NCI-H446 treated with DMSO at 0.1 percent for 48 hours (cell line): ENCODE results near the gene MKNK2.
"Not testable (repeated sequence)": the region's sequence is repeated elsewhere in the genome, so short reads cannot be mapped to it uniquely, and the experiment has no call there.

ENCODE experiments used
- DNase-seq: peaks from one replicate; lab custom pipeline; 2025; lab: John Stamatoyannopoulos, UW

The MKNK2 gene

DNA sequence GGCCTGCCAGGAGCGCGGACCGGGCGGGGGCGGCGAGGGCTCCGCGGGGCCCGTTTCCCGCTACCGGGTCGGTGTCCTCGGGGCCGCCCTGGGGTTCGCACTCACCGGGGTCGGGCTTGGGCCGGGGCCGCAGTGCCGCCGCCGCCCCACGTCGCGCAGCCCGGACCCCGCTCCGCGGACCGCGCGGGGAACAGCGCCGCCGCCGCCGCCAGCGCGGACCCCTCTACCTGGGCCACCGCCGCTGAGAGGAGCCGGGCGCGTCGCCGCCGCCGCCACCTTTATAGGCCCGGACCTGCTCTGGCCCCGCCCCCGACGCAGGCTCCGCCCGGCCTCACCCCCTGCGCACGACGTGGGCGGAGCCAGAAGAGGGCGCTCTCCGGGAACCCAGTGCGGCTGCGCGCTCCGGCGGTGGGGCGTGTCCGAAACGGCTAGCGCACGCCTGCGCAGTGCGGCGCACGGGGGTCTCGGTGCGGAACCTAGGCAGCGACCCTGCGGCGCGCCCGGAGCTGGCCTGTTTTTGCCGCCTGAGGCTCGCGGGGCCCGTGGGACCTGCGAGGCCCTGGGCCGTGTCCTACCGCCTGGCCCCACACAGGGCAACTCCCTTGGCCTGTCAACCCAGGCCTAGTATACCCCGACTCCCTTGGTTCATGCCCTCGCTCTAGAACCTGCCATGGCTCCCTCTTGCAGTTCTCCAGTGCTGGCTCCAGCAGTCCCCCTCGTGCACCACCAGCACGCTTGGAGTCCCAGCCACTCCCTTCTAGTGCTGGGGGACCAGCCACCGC is at the start of gene MKNK2:
MKNK2 (minus strand) TSS at position 254 of the 782 bp plus-strand sequence. CDS start 393 bp downstream, outside the sequence.
- peak; percentile 73 for DNase-seq

DNA sequence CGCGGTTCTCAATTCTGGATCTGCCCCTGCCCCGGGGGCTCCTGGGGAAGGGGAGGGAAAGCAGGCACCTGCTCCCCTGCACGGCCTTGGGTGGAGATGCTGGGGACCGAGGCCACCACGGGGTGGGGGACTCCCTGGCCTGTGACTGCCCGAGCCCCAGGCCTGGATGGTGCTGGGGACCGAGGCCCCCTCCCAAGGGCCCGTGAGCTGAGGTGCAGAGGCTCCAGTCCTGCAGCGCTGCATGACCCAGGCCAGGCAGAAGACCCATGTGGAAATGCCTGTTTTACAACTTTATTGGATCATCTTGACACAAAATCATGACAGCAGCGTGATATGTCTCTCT is 49.6 kb upstream of the MKNK2 start:
- no peak for DNase-seq

DNA sequence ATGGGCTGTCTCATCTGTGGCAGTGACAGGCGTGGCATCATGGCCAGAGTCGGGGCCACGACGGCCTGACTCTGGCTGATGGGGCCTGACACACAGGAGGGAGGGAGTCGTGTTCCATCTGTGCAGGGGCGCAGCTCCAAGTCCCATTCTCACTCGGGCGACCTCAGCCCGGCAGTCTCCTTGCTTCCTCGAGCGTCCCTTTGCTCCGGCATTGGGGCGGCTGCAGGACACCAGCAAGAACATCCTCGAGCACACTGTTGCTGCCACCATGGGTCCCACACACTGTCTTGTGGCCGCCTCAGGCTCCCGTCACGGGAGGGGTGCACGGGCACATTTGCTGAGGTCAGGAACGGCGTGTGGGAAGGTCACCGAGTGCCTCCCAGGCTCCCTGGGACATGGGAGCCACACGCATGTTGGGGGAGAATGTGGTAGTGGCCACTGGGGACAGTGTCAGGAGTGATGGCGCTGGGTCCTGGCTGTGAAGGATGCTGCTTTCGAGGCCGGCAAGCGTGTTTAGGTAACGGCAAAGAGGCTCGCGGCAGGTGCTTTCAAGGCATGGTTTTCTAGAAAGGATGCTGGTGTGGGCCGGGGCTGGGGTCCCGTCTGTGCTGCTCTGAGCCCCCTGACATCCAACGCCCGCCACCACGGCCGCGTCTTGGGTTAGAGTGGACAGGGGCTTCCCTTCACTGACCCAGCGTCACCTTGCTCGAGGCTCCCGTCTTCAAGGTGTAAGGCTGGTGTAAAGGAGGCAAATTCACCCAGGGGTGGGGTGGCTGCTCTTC is 49.1 kb upstream of the MKNK2 start:
- DNase-seq = no peak

DNA sequence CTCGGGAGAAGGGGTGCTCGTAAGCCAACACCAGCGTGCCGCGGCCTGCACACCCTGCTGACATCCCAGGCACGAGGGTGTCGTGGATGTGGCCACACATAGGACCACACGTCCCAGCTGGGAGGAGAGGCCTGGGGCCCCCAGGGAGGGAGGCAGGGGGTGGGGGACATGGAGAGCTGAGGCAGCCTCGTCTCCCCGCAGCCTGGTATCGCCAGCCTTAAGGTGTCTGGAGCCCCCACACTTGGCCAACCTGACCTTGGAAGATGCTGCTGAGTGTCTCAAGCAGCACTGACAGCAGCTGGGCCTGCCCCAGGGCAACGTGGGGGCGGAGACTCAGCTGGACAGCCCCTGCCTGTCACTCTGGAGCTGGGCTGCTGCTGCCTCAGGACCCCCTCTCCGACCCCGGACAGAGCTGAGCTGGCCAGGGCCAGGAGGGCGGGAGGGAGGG is 48.0 kb upstream of the MKNK2 start:
- DNase-seq = no peak

DNA sequence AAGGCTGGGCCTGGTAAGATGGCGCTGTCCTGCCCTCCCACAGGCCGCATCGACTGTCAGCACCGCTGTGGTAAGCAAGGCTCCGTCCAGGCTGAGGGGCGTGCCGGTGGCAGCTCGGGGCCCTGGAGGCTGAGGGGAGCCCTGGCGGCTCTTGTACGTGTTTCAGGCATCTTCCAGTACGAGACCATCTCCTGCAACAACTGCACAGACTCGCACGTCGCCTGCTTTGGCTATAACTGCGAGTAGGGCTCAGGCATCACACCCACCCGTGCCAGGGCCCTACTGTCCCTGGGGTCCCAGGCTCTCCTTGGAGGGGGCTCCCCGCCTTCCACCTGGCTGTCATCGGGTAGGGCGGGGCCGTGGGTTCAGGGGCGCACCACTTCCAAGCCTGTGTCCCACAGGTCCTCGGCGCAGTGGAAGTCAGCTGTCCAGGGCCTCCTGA is 46.9 kb upstream of the MKNK2 start:
- DNase-seq = no peak

DNA sequence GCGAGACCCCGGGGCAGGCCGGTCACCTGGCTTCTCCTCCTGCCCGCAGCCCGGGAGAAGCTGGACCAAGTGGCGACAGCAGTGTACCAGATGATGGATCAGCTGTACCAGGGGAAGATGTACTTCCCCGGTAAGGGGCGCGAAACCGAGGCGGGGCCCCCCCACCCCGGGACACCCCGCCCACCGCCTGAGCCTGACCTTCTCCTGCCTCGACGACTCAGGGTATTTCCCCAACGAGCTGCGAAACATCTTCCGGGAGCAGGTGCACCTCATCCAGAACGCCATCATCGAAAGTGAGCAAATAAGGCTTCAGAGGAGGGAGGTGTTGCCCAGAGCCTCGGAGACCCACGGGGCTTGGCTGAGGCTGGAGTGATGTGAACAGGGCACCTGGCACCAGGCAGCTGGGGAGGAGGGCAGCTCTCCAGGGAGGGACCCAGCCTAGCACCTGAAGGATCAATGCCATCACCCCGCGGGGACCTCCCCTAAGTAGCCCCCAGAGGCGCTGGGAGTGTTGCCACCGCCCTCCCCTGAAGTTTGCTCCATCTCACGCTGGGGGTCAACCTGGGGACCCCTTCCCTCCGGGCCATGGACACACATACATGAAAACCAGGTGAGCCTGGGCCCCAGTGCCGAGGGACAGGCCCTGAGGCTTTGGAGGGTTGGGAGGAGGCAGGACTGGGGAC is 46.3 kb upstream of the MKNK2 start:
- DNase-seq = no peak

DNA sequence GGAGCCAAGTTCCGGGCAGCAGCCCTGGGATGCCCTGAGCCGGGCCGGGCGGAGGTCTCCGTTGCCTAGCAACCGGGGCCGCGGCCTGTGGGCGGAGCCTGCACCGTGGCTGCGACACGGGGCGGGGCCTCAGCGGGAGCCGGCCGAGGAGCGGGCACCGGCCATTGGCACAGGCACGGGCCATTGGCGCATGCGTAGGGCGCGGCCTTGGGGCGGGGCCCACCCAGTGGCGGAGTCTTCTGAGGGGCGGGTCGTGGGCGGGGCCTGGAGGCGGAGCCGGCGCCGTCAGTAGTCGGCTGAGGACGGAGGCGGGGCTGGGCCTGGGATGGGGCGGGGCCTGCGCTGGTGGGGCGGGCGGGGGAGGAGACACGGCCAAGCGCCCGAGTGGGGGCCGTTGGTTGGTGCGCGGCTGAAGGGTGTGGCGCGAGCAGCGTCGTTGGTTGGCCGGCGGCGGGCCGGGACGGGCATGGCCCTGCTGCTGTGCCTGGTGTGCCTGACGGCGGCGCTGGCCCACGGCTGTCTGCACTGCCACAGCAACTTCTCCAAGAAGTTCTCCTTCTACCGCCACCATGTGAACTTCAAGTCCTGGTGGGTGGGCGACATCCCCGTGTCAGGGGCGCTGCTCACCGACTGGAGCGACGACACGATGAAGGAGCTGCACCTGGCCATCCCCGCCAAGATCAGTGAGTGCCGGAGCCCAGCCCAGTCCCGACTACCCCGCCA is 45.6 kb upstream of the MKNK2 start, which contains the start of gene IZUMO4:
IZUMO4 (plus strand) TSS at position 436 of the 723 bp plus-strand sequence; CDS start at position 467, 31 bp downstream.
- DNase-seq = peak; percentile 98

DNA sequence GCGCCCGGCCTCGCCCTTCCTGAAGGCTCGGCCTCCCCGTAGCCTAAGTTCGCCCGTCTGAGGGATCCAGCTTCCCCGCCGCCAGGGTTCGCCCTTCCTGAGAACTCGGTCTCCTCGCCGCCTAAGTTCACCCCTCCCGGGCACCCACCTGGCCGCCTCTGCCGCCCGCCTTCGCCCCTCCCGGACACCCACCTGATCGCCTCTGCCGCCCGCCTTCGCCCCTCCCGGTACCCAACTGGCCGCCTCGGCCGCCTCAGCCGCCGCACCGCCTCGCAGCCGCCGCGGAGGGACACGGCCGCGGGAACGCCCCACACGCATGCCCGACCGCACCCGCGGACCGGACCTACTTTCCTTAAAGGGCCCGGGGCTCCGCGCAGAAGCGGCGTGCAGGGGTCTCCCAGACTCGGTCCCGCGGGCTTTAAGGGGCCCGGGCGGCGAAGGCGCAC is 45.0 kb upstream of the MKNK2 start, which contains the start of gene MOB3A:
MOB3A (minus strand) TSS at position 293 of the 446 bp plus-strand sequence. CDS start 17,766 bp downstream, outside the sequence.
- peak; percentile 98 for DNase-seq

DNA sequence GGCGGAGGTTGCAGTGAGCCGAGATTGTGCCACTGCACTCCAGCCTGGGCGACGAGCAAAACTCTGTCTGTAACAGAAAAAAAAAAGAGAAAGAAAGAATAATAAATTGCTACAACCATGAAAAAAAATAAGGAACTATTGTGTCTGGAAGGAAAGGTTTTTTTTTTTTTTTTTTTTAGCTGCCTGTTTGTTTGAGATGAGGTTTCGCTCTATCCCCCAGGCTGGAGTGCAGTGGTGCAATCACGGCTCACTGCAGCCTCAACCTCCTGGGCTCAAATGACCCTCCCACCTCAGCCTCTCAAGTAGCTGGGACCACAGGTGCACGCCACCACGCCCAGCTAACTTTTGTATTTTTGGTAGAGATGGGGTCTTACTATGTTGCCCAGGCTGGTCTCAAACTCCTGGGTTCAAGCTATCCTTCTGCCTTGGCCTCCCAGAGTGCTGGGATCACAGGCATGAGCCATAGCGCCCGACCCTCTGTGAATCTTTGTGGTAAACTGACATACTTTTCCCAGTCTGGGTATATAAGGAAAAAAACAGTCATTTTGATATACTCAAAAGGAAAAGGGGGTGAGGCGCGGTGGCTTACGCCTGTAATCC is 41.0 kb upstream of the MKNK2 start:
- DNase-seq = not testable (repeated sequence)

DNA sequence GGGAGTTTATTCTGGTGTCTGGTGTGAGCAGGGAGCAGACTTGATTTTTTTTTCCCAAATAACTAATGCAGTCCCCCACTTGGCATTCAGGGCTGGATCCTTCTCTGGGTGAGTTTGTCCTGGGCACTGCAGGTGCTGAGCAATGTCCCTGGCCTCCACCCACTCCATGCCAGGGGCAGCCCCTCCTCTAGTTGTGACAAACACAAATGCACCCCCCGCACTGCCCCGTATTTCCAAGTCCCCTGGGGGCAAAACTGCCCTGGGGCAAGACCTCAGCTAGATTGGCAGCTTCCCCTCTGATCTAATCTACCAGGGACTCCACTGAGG is 38.6 kb upstream of the MKNK2 start:
- no peak for DNase-seq

DNA sequence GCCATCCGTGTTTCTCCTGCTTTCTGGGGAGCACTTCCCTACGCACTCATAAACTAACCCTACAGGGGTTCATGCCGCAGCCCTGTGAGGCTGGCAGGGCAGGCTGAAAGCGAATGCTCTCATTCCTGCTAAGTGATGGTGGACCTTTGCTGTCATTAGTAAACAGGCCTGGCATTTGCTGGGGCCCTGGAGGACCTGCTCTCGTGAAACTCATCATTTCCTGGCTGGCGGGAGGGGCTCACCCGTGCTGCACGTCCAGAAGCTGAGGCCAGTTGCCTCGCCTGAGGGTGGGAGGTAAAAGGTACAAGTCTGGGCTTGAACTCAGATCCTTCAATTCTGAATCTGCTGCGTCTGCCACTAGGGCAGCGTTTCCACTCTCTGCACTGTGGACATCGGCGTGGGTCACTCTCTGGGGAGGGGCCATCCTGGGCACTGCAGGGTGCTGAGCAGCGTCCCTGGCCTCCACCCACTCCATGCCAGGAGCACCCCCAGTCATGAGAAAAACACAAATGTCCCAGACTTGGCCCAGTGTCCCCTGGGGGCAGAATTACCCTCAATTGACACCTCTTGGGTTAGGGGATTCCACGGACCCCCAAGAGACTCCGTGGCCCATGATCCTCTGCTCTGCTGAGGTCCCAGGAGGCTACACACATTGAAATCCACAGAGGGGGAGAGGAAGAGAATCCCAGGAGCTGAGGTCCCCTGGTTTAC is 38.1 kb upstream of the MKNK2 start:
- DNase-seq = no peak

DNA sequence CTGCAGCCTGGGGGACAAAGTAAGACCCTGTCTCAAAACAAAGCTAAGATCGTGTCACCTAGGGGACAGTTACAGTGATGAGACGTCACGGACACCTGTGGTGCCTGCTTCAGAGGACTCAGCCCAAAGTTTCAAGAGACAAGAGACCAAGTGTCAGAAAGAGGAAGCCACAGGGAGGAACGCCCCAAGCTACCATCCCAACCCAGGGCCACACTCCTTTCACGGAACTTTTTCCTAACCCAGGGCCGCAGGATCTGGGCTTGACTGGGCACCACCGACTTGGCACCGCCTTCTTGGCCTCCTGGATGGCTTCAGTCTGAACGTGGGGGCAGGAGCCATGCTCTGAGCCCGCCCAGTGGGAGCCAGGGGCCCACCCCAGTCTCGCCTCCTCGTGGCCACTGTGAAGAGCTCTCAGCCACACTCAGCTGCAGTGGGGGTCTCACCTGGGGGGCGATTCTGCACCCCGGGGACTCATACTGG is 36.6 kb upstream of the MKNK2 start:
- no peak for DNase-seq

DNA sequence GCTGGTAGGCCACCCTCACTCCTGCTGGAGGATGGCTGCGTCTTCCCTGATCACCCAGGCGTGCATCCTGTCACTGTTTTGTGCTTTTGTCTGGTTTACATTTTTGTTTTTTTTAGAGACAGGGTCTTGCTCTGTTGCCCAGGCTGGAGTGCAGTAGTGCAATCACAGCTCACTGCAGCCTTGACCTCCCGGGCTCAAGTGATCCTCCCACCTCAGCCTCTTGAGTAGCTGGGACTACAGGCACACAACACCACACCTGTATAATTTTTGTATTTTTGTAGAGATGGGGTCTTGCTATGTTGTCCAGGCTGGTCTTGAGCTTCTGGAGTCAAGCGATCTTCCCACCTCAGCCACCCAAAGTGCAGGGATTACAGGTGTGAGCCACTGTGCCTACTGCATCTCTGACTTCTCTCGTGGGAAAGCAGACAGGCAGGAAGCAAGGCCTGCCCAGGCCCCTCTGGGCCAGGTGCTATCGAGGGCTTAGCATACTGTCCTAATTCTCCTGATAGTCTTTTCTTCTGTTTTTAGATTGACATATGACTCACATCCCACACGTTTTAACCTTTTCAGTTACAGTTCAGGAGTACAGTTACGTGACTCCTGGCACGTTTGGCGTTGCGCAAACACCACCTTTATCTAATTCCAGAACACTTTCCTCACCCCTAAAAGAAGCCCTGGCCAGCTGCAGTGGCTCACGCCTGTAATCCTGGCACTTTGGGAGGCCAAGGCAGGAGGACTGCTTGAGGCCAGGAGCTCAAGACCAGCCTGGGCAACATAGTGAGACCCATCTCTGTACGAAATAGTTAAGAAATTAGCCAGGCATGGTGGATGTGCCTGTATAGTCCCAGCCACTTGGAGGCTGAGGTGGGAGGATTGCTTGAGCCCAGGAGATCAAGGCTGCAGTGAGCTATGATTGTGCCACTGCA is 35.9 kb upstream of the MKNK2 start:
- not testable (repeated sequence) for DNase-seq

DNA sequence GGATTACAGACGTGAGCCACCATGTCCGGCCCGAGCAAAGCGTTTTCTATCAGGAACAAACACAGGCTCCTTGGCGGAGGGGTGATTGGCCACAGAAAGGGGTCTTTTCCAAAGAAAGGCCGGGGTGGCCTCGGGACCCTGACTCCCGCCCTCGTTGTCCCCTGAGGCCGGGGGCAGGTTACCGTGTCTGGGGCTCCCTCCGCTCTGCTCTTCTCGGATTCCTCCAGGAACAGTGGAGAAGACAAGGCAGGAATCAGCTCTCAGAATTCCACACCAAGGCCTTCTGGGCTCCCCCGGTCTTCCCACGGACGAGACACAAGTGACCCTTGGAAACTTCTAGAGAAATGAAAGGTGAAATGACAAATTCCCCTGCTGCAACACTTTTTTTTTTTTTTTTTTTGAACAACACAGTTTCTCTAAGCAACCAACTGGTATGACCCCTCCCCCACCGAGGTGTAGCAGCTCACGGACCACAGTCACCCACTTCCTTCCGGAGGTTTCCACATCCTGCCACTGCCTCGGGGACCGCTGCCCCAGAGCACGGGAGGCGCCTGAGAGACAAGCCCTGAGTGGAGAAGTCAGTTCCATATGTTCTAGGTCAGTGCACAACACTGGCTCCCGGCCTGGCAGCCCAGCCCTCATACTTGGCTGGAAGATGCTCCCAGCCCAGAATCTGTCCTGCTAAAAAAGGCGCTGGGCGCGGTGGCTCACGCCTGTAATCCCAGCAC is 34.1 kb upstream of the MKNK2 start:
- no peak for DNase-seq

DNA sequence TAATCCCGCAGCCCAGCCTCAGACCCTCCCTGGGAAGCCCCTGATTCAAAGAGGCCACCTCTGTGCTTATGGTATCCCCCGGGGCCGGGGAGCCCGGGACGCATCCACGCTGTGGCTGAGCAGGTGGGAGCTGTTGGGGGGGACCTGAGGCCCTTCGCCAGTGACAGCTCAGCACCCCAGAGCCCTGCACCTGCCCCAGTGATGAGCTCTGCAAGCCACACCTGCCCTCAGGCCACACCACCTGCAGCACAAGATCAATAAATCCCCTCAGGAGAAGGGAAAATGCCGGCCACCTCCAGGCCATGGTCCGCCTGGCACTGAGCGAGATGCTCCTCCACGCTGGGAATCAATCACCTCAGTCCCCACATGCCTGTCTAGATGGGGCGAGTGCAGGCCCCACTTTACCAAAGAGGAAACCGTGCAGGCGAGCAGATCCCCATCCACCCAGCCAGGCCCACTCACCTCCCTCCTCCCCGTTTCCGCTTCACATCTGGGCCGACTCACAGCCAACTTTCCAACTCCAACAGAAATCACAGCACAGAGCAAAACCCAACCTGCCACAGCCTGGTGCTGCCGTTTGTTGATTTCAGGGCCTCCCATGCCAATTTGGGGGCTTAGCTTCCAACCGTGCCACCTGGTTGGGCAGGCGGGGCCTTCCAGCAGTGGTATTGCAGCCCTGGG is 32.3 kb upstream of the MKNK2 start:
- DNase-seq = no peak

DNA sequence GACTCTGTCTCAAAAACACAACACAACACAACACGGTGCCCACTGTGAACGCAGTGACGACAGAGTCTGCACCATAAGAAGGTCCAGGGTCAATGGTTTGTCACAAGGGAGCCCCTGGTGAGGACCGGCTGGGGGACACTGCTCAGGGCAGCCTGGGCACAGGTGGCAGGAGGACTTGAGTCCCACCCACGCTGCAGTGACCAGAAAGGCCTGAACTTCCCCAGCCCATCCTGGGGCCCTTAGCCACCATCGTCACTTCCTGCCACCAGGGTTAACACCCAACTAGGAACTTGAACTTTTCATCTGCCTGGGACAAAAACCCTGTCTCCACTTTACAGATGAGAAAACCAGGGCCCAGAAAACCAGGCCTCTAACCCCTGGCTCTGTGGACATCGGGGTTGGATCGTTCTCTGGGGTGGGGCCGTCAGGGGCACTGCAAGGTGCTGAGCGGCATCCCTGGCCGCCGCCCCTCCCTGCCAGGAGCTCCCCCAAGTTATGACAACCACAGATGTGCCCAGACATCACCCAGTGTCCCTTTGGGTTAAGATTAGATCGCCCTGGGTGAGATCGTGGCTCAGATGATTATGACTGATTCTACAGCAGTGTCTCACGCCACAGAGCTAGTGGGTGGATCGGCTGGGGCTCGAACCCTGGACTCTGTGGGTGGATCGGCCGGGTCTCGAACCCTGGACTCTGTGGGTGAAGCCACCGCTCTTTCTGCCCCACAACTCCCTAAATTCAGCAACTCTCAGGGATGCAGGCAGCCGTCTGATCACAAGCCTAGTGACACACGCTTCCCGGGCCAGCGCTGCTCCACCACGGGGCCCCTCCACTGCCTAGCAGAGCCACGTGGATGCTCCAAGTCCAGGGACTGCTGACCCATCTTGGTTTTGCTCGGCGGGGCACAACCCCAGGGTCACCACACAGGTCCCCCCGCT is 31.1 kb upstream of the MKNK2 start:
- DNase-seq = no peak
